ENCODE measurements around the gene ALKBH2.

GRCh38 chr12:109110988-109111495 is 17.8 kb upstream of the ALKBH2 start:
- TF ChIP-seq, protein P1, sequence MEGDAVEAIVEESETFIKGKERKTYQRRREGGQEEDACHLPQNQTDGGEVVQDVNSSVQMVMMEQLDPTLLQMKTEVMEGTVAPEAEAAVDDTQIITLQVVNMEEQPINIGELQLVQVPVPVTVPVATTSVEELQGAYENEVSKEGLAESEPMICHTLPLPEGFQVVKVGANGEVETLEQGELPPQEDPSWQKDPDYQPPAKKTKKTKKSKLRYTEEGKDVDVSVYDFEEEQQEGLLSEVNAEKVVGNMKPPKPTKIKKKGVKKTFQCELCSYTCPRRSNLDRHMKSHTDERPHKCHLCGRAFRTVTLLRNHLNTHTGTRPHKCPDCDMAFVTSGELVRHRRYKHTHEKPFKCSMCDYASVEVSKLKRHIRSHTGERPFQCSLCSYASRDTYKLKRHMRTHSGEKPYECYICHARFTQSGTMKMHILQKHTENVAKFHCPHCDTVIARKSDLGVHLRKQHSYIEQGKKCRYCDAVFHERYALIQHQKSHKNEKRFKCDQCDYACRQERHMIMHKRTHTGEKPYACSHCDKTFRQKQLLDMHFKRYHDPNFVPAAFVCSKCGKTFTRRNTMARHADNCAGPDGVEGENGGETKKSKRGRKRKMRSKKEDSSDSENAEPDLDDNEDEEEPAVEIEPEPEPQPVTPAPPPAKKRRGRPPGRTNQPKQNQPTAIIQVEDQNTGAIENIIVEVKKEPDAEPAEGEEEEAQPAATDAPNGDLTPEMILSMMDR (IDR thresholded peaks at IDR 0.05; ENCODE audit: poor library complexity): no peak
- no peak for TF ChIP-seq EZH2 (IDR thresholded peaks at IDR 0.05; ENCODE audit: borderline replicate concordance)
